IPS DF 4.7 (cell line): ENCODE results near the gene GDPD3.

Source experiments
- DNase-seq: peaks from one replicate; pipeline ENCODE4 v3.0.0-alpha.2; 2013; ENCODE audit warnings: low spot score; ENCODE audit errors: extremely low read depth

Gene GDPD3

GRCh38 chr16:30054959-30055553, 58.3 kb downstream of the GDPD3 start:
- no peak for DNase-seq
